Measurements from ENCODE around the gene XPC. TPM values are rescaled to one million over a fixed set of nuclear protein-coding genes. Genes with fewer than 3 reads are reported as not detected.
"Not testable (repeated sequence)": the region's sequence is repeated elsewhere in the genome, so short reads cannot be mapped to it uniquely, and the experiment has no call there.

XPC gene
- polyA plus RNA-seq, 1 donor from 2014 or later, result 21.9 TPM

DNA sequence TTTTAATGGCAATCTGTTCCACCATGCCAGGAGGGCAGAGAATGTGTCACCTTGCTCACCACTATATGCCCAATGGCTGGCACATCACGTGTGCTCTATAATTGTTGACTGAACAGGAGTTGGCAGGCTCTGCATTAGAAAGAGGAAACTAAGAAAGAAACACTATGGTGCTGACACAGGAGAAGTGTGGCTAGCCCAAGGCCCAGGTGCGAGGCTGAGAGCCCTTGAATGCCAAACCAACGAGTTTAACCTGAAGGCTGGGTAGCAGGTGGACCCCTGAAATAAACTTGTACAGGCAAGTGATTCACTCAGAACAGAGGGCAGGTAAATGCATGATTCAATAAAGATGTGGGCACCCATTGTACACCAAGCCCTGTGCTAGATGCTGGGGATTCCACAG lies 56.1 kb downstream of the XPC start:
- no peaks in the 10 kb centered on the region for H3K9me3 ChIP-seq (ENCODE audit: low read length)
- no peaks in the 10 kb centered on the region for H3K9me2 ChIP-seq (ENCODE audit: insufficient read depth, low read length)
- no peak overlapping the region for H3K4me2 ChIP-seq (ENCODE audit: low read length)
- H3K27ac ChIP-seq (ENCODE audit: low read length), result no peak overlapping the region
- no peaks in the 10 kb centered on the region for H3F3A ChIP-seq (ENCODE audit: insufficient read depth, low read length, poor library complexity, severe bottlenecking)
- H3K9ac ChIP-seq (ENCODE audit: low read length), result no peak overlapping the region
- H3K36me3 ChIP-seq (ENCODE audit: insufficient read depth, low read length), result no peaks in the 10 kb centered on the region
- no peak overlapping the region for H2AFZ ChIP-seq (ENCODE audit: low read depth, low read length)
- no peaks in the 10 kb centered on the region for H4K20me1 ChIP-seq (ENCODE audit: insufficient read depth)
- TF ChIP-seq TAF1 (IDR thresholded peaks at IDR 0.05; ENCODE audit: low read depth) (no peak), EZH2 (IDR thresholded peaks at IDR 0.05; ENCODE audit: borderline replicate concordance, insufficient read depth, low read length, poor library complexity, severe bottlenecking) (no peak)
- H3K4me3 ChIP-seq (ENCODE audit: low read length), result no peak overlapping the region
- H3K79me2 ChIP-seq (replicated peaks; ENCODE audit: insufficient read depth, low read length), result peaks cover 21% of the 10 kb centered on the region
- no peaks in the 10 kb centered on the region for H3K27me3 ChIP-seq (ENCODE audit: insufficient read depth, low read depth, low read length)

DNA sequence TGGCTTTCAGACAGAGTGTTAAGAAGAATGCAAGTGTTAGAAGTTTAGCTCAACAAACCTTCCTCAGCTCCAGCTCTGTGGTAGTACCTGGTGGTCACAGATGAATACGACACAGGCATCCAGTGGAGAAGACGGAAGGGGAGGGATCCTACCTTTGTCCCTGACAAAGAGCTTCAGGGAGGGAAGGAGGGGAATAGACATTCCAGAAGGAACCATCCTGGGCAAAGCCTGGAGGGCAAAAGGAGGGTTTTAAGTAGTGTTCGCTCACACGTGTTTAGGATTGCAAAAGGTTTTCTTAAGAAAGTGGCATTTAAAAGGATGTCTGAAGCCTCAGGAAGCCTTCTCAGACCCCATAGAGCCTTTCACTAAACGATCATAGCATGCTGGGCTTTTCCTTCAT lies 56.5 kb downstream of the XPC start:
- Histone ChIP-seq H3K4me3 (ENCODE audit: low read length) (no peak overlapping the region), H3K36me3 (ENCODE audit: insufficient read depth, low read length) (no peaks in the 10 kb centered on the region), H3K27me3 (ENCODE audit: insufficient read depth, low read depth, low read length) (no peaks in the 10 kb centered on the region), H3K9me3 (ENCODE audit: low read length) (no peaks in the 10 kb centered on the region), H3K4me2 (ENCODE audit: low read length) (no peak overlapping the region), H3K9me2 (ENCODE audit: insufficient read depth, low read length) (no peaks in the 10 kb centered on the region), H3F3A (ENCODE audit: insufficient read depth, low read length, poor library complexity, severe bottlenecking) (no peaks in the 10 kb centered on the region), H2AFZ (ENCODE audit: low read depth, low read length) (no peak overlapping the region), H4K20me1 (ENCODE audit: insufficient read depth) (no peaks in the 10 kb centered on the region), H3K27ac (ENCODE audit: low read length) (no peak overlapping the region), H3K79me2 (replicated peaks; ENCODE audit: insufficient read depth, low read length) (peaks cover 17% of the 10 kb centered on the region), H3K9ac (ENCODE audit: low read length) (no peak overlapping the region)
- TF ChIP-seq, protein P1, sequence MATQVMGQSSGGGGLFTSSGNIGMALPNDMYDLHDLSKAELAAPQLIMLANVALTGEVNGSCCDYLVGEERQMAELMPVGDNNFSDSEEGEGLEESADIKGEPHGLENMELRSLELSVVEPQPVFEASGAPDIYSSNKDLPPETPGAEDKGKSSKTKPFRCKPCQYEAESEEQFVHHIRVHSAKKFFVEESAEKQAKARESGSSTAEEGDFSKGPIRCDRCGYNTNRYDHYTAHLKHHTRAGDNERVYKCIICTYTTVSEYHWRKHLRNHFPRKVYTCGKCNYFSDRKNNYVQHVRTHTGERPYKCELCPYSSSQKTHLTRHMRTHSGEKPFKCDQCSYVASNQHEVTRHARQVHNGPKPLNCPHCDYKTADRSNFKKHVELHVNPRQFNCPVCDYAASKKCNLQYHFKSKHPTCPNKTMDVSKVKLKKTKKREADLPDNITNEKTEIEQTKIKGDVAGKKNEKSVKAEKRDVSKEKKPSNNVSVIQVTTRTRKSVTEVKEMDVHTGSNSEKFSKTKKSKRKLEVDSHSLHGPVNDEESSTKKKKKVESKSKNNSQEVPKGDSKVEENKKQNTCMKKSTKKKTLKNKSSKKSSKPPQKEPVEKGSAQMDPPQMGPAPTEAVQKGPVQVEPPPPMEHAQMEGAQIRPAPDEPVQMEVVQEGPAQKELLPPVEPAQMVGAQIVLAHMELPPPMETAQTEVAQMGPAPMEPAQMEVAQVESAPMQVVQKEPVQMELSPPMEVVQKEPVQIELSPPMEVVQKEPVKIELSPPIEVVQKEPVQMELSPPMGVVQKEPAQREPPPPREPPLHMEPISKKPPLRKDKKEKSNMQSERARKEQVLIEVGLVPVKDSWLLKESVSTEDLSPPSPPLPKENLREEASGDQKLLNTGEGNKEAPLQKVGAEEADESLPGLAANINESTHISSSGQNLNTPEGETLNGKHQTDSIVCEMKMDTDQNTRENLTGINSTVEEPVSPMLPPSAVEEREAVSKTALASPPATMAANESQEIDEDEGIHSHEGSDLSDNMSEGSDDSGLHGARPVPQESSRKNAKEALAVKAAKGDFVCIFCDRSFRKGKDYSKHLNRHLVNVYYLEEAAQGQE (IDR thresholded peaks at IDR 0.05; ENCODE audit: borderline replicate concordance), result no peak
- TF ChIP-seq EP300 (conservative IDR thresholded peaks at IDR 0.05; ENCODE audit: poor library complexity, severe bottlenecking), result no peak
- no peak for TF ChIP-seq MXI1 (conservative IDR thresholded peaks at IDR 0.05; ENCODE audit: poor library complexity, severe bottlenecking)
- TF ChIP-seq, protein P2, sequence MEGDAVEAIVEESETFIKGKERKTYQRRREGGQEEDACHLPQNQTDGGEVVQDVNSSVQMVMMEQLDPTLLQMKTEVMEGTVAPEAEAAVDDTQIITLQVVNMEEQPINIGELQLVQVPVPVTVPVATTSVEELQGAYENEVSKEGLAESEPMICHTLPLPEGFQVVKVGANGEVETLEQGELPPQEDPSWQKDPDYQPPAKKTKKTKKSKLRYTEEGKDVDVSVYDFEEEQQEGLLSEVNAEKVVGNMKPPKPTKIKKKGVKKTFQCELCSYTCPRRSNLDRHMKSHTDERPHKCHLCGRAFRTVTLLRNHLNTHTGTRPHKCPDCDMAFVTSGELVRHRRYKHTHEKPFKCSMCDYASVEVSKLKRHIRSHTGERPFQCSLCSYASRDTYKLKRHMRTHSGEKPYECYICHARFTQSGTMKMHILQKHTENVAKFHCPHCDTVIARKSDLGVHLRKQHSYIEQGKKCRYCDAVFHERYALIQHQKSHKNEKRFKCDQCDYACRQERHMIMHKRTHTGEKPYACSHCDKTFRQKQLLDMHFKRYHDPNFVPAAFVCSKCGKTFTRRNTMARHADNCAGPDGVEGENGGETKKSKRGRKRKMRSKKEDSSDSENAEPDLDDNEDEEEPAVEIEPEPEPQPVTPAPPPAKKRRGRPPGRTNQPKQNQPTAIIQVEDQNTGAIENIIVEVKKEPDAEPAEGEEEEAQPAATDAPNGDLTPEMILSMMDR (IDR thresholded peaks at IDR 0.05; ENCODE audit: poor library complexity, severe bottlenecking), result no peak
- no peak for TF ChIP-seq SMC3 (conservative IDR thresholded peaks at IDR 0.05; ENCODE audit: poor library complexity)
- no peak for TF ChIP-seq POLR2AphosphoS5 (IDR thresholded peaks at IDR 0.05)
- TF ChIP-seq TAF1 (IDR thresholded peaks at IDR 0.05; ENCODE audit: low read depth), result no peak
- no peak for TF ChIP-seq RAD21 (conservative IDR thresholded peaks at IDR 0.05)
- no peak for TF ChIP-seq EZH2 (IDR thresholded peaks at IDR 0.05; ENCODE audit: borderline replicate concordance, insufficient read depth, low read length, poor library complexity, severe bottlenecking)

DNA sequence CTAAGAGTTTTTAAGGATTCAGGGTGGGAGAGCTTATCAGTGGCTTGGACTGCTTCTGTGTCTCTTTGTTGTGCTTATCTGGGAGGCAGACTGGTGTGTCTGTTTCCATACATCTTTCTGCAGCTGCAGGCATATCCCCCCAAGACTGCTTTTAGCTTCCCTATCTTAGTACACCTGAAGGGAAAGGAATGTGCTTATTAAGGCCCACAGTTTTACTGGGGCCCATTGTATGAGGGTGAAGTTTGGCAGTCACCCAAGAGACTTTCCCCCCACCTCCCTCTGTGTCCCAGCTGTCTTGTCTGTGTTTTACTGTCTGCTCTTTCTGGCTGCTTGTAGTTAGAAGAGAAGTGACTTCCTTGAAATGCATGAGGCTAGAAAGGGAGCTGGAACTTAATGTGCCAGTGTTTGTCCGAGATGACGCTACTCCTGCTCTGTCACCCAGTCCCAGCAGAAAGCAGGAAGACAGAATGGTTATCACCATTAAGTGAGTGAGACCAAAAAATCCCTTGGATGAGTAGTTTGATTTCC lies 57.4 kb downstream of the XPC start:
- H3F3A ChIP-seq (ENCODE audit: insufficient read depth, low read length, poor library complexity, severe bottlenecking); H3K4me2 ChIP-seq (ENCODE audit: low read length); H3K79me2 ChIP-seq (replicated peaks; ENCODE audit: insufficient read depth, low read length); H3K27me3 ChIP-seq (ENCODE audit: insufficient read depth, low read depth, low read length); H3K9ac ChIP-seq (ENCODE audit: low read length); H2AFZ ChIP-seq (ENCODE audit: low read depth, low read length); H3K9me2 ChIP-seq (ENCODE audit: insufficient read depth, low read length); H3K27ac ChIP-seq (ENCODE audit: low read length); H3K36me3 ChIP-seq (ENCODE audit: insufficient read depth, low read length); H4K20me1 ChIP-seq (ENCODE audit: insufficient read depth); H3K4me3 ChIP-seq (ENCODE audit: low read length); H3K9me3 ChIP-seq (ENCODE audit: low read length): not testable (repeated sequence)
